AG04450 (cell line): Measurements from ENCODE around the gene SLC19A1. TPM values are rescaled to one million over a fixed set of nuclear protein-coding genes. Genes with fewer than 3 reads are reported as not detected.

Experiments
- CTCF ChIA-PET: fragments of 300-600, 350-600 bp; formaldehyde crosslinking; extraction: SDS; loops from one replicate; lab custom pipeline; 2022; ENCODE audit warnings: antibody characterized with exemption, inconsistent platforms; lab: Charles Lee
- POLR2A ChIA-PET: fragments of 350-600 bp; formaldehyde crosslinking; extraction: SDS; loops from one replicate; lab custom pipeline; 2021; ENCODE audit warnings: antibody characterized with exemption, inconsistent platforms; lab: Yijun Ruan, JAX
- DNase-seq: peaks from one replicate; pipeline ENCODE4 v3.0.0-alpha.2; 2011; ENCODE audit warnings: low read depth, low spot score
- H3K27ac ChIP-seq: one replicate; pipeline ENCODE4 v1.5.1; 2012; ENCODE audit warnings: low read depth, low read length, control low read depth
- H3K27me3 ChIP-seq: one replicate; pipeline ENCODE4 v1.6.0; 2012; ENCODE audit warnings: low read length; ENCODE audit not compliant: control insufficient read depth, insufficient read depth
- H3K4me3 ChIP-seq: 2 replicates; pipeline ENCODE4 v1.5.1; 2011; ENCODE audit warnings: mild to moderate bottlenecking, low read depth, low read length, control low read depth
- H3K9me3 ChIP-seq: 2 replicates; pipeline ENCODE4 v1.5.1; 2012; ENCODE audit warnings: low read length; ENCODE audit not compliant: control insufficient read depth, insufficient read depth
- CTCF ChIP-seq: IDR thresholded peaks from 2 replicates; pipeline ENCODE4 v1.5.1; 2011; ENCODE audit warnings: low read depth, low read length, control low read depth, inconsistent platforms
- polyA plus RNA-seq: library from polyadenylated mRNA; depleted of rRNA; stranded (reverse); fragments of >200 nt; gene quantifications from 2 replicates; pipeline ENCODE4 v1.2.3, GENCODE V29; 2011

Gene SLC19A1
- polyA plus RNA-seq, 1 experiment: 4.4 TPM

GRCh38 chr21:45516071-45516670 is 26.1 kb downstream of the SLC19A1 start:
- no peak for DNase-seq
- peaks cover 7% of the 10 kb centered on the region for H3K9me3 ChIP-seq
- H3K27ac ChIP-seq: no peak overlapping the region
- no peak overlapping the region for H3K4me3 ChIP-seq
- no peak for TF ChIP-seq CTCF
- no peaks in the 10 kb centered on the region for H3K27me3 ChIP-seq
- ChIA-PET CTCF (no interaction called here), POLR2A (no interaction called here)

GRCh38 chr21:45515241-45516061 is 26.8 kb downstream of the SLC19A1 start:
- Histone ChIP-seq H3K4me3 (no peak overlapping the region), H3K9me3 (peaks cover 1% of the 10 kb centered on the region; the same call in 1 of the 2 replicates), H3K27me3 (no peaks in the 10 kb centered on the region), H3K27ac (no peak overlapping the region)
- no peak for DNase-seq
- POLR2A ChIA-PET: interaction anchor here (0.7 kb wide), 1 partner anchor 21 kb away, joined by 3 read pairs; no protein-coding TSS in a partner anchor
- TF ChIP-seq CTCF: no peak
- CTCF ChIA-PET: no interaction called here

- DNase-seq: no peak
- TF ChIP-seq CTCF: no peak
- CTCF ChIA-PET: no interaction called here
- Histone ChIP-seq H3K9me3 (no peaks in the 10 kb centered on the region; the same call in 1 of the 2 replicates), H3K27ac (no peak overlapping the region), H3K4me3 (no peak overlapping the region), H3K27me3 (no peaks in the 10 kb centered on the region)
- POLR2A ChIA-PET: interaction anchor here (0.7 kb wide), 1 partner anchor 22 kb away, joined by 3 read pairs; no protein-coding TSS in a partner anchor
Measured at GRCh38 chr21:45514311-45515021, 27.8 kb downstream of the SLC19A1 start.

GRCh38 chr21:45513741-45514310 is 28.4 kb downstream of the SLC19A1 start:
- CTCF ChIA-PET: no interaction called here
- Histone ChIP-seq H3K9me3 (no peaks in the 10 kb centered on the region; the same call in 1 of the 2 replicates), H3K27ac (no peak overlapping the region), H3K27me3 (no peaks in the 10 kb centered on the region), H3K4me3 (no peak overlapping the region)
- POLR2A ChIA-PET: no interaction called here
- no peak for TF ChIP-seq CTCF
- DNase-seq: no peak
